ENCODE results near the gene ANKMY1. TPM values are rescaled to one million over a fixed set of nuclear protein-coding genes. Genes with fewer than 3 reads are reported as not detected.

The ANKMY1 gene
- polyA plus RNA-seq, 2 of the 4 experiments (the other 2 are of a cell fraction) = 10.6 to 16.5 TPM

- TF ChIP-seq MAZ (IDR thresholded peaks at IDR 0.05; ENCODE audit: borderline replicate concordance, low read depth, low read length) = no peak
- no peak for TF ChIP-seq E2F6 (IDR thresholded peaks at IDR 0.05; ENCODE audit: borderline replicate concordance, low read depth)
- TF ChIP-seq HDAC2 (IDR thresholded peaks at IDR 0.05) = no peak
These were observed 20.3 kb upstream of the ANKMY1 start (continued) for GRCh38 chr2:240578110-240578450.

- ChIA-PET CTCF (interaction anchor here (2.3 to 7.3 kb wide), 2 partner anchors 8 to 12 kb away, joined by 8 to 76 read pairs; no protein-coding TSS in a partner anchor), POLR2A (interaction anchor here (3.4 kb wide), 1 partner anchor 9 kb away, joined by 9 read pairs; the partner anchor contains the start of gene CAPN10)
- Histone ChIP-seq H3K27ac (no peak overlapping the region), H3K4me1 (peaks cover 23% of the 10 kb centered on the region), H3K4me3 (no peak overlapping the region), H3K4me2 (no peak overlapping the region), H3K9me3 (no peaks in the 10 kb centered on the region)
- 90% methylated on average over 20 of the region's 26 CpGs for WGBS (ENCODE audit: missing lambda C conversion rate)
- TF ChIP-seq POLR2A (IDR thresholded peaks at IDR 0.05; ENCODE audit: low read length) (no peak), JUN (IDR thresholded peaks at IDR 0.05) (no peak), CEBPB (IDR thresholded peaks at IDR 0.05) (no peak), HMGXB4 (CRISPR knock-in tag; IDR thresholded peaks at IDR 0.05; ENCODE audit: borderline replicate concordance) (no peak), NR3C1 (IDR thresholded peaks at IDR 0.05) (no peak), HOXB5 (CRISPR knock-in tag; IDR thresholded peaks at IDR 0.05) (no peak)
- DNase-seq (ENCODE audit: low read depth in 1 of 2, low spot score in 1 of 2) (no peak), FAIRE-seq (no peak), ATAC-seq (no peak)
These were observed 19.7 kb upstream of the ANKMY1 start for GRCh38 chr2:240577281-240578109.

GRCh38 chr2:240576436-240577205 lies 18.8 kb upstream of the ANKMY1 start:
- WGBS (ENCODE audit: missing lambda C conversion rate) = 95% methylated on average over 17 of the region's 32 CpGs
- no peaks in the 10 kb centered on the region for H3K9me3 ChIP-seq
- peaks cover 23% of the 10 kb centered on the region for H3K4me1 ChIP-seq
- FAIRE-seq (no peak), DNase-seq (ENCODE audit: low read depth in 1 of 2, low spot score in 1 of 2) (no peak), ATAC-seq (no peak)
- H3K4me2 ChIP-seq = no peak overlapping the region
- no peak overlapping the region for H3K27ac ChIP-seq
- H3K4me3 ChIP-seq = no peak overlapping the region
- ChIA-PET POLR2A (interaction anchor here (3.4 kb wide), 1 partner anchor 10 kb away, joined by 9 read pairs; the partner anchor contains the start of gene CAPN10), CTCF (interaction anchor here (1.9 to 7.3 kb wide), 3 partner anchors 8 to 11 kb away, joined by 6 to 76 read pairs (median 8); partner anchors contain the start of gene CAPN10)
- TF ChIP-seq RAD21 (conservative IDR thresholded peaks at IDR 0.05 in 1 of 2, IDR thresholded peaks at IDR 0.05 in 1 of 2) = no peak
- no peak for TF ChIP-seq ZNF302 (CRISPR knock-in tag; IDR thresholded peaks at IDR 0.05)
- TF ChIP-seq HES2 (IDR thresholded peaks at IDR 0.05) = no peak
- TF ChIP-seq SREBF2 (IDR thresholded peaks at IDR 0.05) = no peak
- TF ChIP-seq BHLHE40 (IDR thresholded peaks at IDR 0.05; ENCODE audit: low read depth, low read length) = no peak
- no peak for TF ChIP-seq BCL3 (IDR thresholded peaks at IDR 0.05)
- no peak for TF ChIP-seq PHF8 (IDR thresholded peaks at IDR 0.05; ENCODE audit: borderline replicate concordance, low read depth)
- TF ChIP-seq JUNB (IDR thresholded peaks at IDR 0.05) = no peak
- TF ChIP-seq HDAC2 (IDR thresholded peaks at IDR 0.05) = no peak
